ENCODE results near the gene MCTP1.

DNA sequence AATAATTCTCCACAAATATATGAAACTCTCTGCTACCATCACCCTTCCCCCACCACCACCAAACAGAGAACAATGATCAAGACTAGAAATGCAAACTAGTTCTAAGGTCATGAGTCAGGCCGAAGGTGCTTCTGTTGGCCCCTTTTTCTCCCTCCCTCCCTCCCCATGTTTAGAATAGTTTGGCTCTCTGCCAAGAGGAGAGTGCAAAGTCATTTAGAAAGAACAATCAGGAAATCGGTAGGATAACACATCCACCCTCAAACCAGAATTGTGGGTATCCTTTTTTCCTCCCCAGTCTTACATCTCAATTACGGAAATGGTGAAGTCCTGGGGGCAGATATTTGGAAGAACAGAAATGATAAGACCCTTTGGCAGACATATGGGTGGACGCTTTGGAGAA, 496.4 kb downstream of the MCTP1 start:
- TF ChIP-seq, protein P1, sequence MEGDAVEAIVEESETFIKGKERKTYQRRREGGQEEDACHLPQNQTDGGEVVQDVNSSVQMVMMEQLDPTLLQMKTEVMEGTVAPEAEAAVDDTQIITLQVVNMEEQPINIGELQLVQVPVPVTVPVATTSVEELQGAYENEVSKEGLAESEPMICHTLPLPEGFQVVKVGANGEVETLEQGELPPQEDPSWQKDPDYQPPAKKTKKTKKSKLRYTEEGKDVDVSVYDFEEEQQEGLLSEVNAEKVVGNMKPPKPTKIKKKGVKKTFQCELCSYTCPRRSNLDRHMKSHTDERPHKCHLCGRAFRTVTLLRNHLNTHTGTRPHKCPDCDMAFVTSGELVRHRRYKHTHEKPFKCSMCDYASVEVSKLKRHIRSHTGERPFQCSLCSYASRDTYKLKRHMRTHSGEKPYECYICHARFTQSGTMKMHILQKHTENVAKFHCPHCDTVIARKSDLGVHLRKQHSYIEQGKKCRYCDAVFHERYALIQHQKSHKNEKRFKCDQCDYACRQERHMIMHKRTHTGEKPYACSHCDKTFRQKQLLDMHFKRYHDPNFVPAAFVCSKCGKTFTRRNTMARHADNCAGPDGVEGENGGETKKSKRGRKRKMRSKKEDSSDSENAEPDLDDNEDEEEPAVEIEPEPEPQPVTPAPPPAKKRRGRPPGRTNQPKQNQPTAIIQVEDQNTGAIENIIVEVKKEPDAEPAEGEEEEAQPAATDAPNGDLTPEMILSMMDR (conservative IDR thresholded peaks at IDR 0.05; ENCODE audit: low read depth, low read length), result no peak
- no peak for TF ChIP-seq EZH2 (IDR thresholded peaks at IDR 0.05; ENCODE audit: borderline replicate concordance, low read depth, low read length, poor library complexity, severe bottlenecking)
